IgD-negative memory B cell (primary cell): ENCODE measurements around the gene DRAM1. TPM values are rescaled to one million over a fixed set of nuclear protein-coding genes. Genes with fewer than 3 reads are reported as not detected.
A peak's percentile ranks its signal among the peaks of the same experiment; 100 is the strongest.
"Not testable (repeated sequence)": the region's sequence is repeated elsewhere in the genome, so short reads cannot be mapped to it uniquely, and the experiment has no call there.

Experiments
- H3K27ac Mint-ChIP-seq, 3 donors: one replicate each; pipeline ENCODE4 v1.8.0; 2020 to 2022; ENCODE audit warnings: mild to moderate bottlenecking in 3 of 3, mixed read lengths in 3 of 3, moderate library complexity in 1 of 3
- H3K27me3 Mint-ChIP-seq: one replicate; pipeline ENCODE4 v1.8.0; 2021; ENCODE audit warnings: mixed read lengths
- H3K36me3 Mint-ChIP-seq: one replicate; pipeline ENCODE4 v1.8.0; 2020; ENCODE audit warnings: mild to moderate bottlenecking, mixed read lengths
- H3K4me1 Mint-ChIP-seq, 3 donors: one replicate each; pipeline ENCODE4 v1.8.0; 2020 to 2022; ENCODE audit warnings: mixed read lengths in 3 of 3, mild to moderate bottlenecking in 1 of 3
- H3K4me3 Mint-ChIP-seq, 4 donors: one replicate each; pipeline ENCODE4 v1.8.0; 2020 to 2022; ENCODE audit warnings: mild to moderate bottlenecking in 4 of 4, mixed read lengths in 4 of 4, moderate library complexity in 3 of 4
- H3K9me3 Mint-ChIP-seq, 3 donors: one replicate each; pipeline ENCODE4 v1.8.0; 2020 to 2021; ENCODE audit warnings: mixed read lengths in 3 of 3, mild to moderate bottlenecking in 1 of 3
- polyA plus RNA-seq: library from polyadenylated mRNA; unstranded; fragments of 300-500 nt; fragmentation: Illumina TruSeq; gene quantifications from one replicate; pipeline ENCODE4 v1.2.3, GENCODE V29; 2021

The DRAM1 gene
- polyA plus RNA-seq, 1 donor from 2014 or later, result 7.4 TPM

DNA sequence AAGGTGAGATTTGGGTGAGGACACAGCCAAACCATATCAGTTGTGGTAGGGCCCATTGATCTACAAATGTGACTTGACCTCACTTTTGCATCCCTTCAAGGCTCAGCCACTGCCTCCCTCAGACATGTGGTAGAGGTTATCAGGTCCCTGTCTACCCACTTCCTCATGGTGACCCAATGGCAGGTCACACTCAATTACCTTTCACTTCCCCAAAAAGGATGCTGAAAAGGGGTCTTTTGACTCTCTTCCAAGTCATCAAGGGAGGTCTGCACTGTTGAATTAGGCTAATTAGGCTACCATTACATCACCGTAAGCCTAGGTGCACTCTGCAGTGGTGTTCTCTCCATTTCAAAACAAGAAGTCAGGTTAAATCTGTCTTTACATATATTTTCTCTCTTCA is 22.6 kb upstream of the DRAM1 start:
- Mint-ChIP-seq H3K27me3 (no peaks in the 10 kb centered on the region), H3K4me1 (peaks cover 14 to 17% (median 15%) of the 10 kb centered on the region in 3 donors), H3K36me3 (no peaks in the 10 kb centered on the region), H3K9me3 (peaks cover 0 to 6% (median 2%) of the 10 kb centered on the region in 3 donors), H3K4me3 (no peak overlapping the region), H3K27ac (no peak overlapping the region)

DNA sequence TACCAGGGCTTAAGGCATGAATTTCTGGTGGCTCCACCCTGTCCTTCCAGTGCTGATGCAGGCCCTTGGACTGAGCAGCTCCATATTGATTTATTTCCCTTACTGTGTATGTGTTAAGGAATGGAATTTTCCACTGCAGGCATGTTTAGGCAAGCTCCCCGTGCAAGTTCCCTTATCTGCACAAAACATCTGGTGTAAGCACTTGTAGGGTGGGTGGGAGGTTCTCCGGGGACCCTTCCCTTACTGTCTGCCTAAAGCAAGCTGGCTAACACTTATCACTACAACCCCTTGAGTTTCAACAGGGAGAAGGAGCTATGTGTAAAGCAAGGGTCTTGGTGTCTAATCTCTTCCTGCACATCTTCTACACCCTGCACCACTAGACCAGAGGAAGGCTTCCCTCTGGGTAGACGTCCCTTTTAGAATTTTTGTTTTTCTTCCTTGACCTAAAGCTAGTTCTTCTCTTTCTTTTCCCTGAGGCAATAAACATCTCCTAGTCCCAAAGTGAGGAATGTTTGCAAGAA is 22.0 kb upstream of the DRAM1 start:
- no peaks in the 10 kb centered on the region for H3K27me3 Mint-ChIP-seq
- no peak overlapping the region for H3K27ac Mint-ChIP-seq
- no peak overlapping the region for H3K4me3 Mint-ChIP-seq
- peaks cover 0 to 6% (median 2%) of the 10 kb centered on the region in 3 donors for H3K9me3 Mint-ChIP-seq
- no peaks in the 10 kb centered on the region for H3K36me3 Mint-ChIP-seq
- peaks cover 11 to 17% (median 14%) of the 10 kb centered on the region in 3 donors for H3K4me1 Mint-ChIP-seq

DNA sequence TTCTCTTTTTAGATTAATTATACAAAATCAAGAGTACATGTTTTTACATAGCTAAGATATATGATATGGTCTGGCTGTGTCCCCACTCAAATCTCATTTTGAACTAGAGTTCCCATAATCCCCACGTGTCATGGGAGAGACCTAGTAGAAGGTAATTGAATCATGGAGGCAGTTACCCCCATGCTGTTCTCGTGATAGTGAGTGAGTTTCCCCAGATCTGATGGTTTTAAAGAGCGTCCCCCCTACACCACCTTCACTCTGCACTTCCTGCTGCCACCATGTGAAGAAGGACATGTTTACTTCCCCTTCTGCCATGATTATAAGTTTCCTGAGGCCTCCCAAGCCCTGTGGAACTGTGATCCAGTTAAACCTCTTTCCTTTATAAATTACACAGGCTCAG is 21.4 kb upstream of the DRAM1 start:
- no peaks in the 10 kb centered on the region for H3K27me3 Mint-ChIP-seq
- H3K36me3 Mint-ChIP-seq, result no peaks in the 10 kb centered on the region
- H3K9me3 Mint-ChIP-seq, result peaks cover 0 to 6% (median 2%) of the 10 kb centered on the region in 3 donors
- H3K27ac Mint-ChIP-seq, result no peak overlapping the region
- H3K4me1 Mint-ChIP-seq, result peaks cover 11 to 17% (median 14%) of the 10 kb centered on the region in 3 donors
- H3K4me3 Mint-ChIP-seq, result no peak overlapping the region

DNA sequence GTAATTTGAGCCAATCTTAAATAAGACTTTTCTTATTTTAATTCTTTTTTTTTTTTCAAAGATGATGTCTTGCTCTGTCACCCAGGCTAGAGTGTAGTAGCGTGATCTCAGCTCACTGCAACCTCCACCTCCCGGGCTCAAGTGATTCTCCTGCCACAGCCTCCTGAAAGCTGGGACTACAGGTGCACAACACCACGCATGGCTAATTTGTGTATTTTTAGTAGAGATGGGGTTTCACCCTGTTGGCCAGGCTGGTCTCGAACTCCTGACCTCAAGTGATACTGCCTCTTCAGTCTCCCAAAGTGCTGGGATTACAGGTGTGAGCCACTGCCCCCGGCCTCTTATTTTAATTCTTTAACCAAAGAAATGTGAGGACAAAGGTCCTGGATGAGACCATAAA is 20.8 kb upstream of the DRAM1 start:
- H3K9me3 Mint-ChIP-seq, H3K27me3 Mint-ChIP-seq, H3K27ac Mint-ChIP-seq, H3K36me3 Mint-ChIP-seq, H3K4me3 Mint-ChIP-seq: not testable (repeated sequence)
- peaks cover 11 to 17% (median 14%) of the 10 kb centered on the region in 3 donors for H3K4me1 Mint-ChIP-seq

DNA sequence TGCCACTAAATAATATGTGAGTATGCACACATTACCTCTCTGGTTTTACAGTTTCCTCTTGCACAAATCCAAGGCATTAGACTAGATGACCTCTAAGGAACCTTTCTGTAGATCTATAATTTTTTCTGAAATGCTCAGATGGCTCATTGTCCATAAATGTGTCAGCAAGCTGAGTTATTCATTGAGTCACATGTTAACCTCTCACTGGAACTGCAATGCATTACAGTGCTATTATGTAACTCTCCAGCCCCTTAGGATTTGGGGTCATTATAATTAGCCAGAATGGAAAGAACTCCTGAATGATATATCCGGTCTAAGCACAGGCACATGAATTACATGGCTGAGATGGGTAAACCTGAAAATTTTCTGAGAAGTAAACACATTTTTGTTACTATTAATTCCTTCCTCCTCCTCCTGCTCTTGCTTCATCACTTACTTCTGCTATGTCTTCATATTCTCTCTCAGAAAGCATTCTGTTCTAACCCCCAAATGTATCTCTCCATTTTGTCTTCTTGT is 20.3 kb upstream of the DRAM1 start:
- Mint-ChIP-seq H3K27me3 (no peaks in the 10 kb centered on the region), H3K4me1 (peaks cover 11 to 17% (median 14%) of the 10 kb centered on the region in 3 donors), H3K36me3 (no peaks in the 10 kb centered on the region), H3K4me3 (no peak overlapping the region), H3K9me3 (peaks cover 0 to 6% (median 2%) of the 10 kb centered on the region in 3 donors), H3K27ac (no peak overlapping the region)

DNA sequence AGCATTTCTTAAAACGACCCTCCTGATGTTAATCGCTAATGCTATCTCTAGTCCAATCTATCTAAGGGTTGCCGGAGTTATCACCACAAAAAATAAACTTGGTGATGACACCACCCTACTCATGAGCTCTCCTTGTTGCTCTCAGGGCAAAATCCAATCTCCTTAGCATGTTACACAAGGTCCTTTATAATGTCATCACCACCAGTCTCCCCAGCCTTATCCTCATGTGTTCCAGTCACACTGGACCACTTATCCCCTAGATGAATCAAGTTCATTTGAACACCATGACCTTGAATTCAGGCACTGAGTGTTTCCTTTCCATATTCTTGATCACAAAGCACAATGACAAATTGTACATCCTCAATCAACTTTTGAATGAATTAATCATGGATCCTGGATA is 19.0 kb upstream of the DRAM1 start:
- Mint-ChIP-seq H3K27ac (no peak overlapping the region), H3K27me3 (no peaks in the 10 kb centered on the region), H3K36me3 (no peaks in the 10 kb centered on the region), H3K4me1 (peaks cover 11 to 17% (median 14%) of the 10 kb centered on the region in 3 donors), H3K4me3 (no peak overlapping the region), H3K9me3 (peaks cover 0 to 6% (median 2%) of the 10 kb centered on the region in 3 donors)

DNA sequence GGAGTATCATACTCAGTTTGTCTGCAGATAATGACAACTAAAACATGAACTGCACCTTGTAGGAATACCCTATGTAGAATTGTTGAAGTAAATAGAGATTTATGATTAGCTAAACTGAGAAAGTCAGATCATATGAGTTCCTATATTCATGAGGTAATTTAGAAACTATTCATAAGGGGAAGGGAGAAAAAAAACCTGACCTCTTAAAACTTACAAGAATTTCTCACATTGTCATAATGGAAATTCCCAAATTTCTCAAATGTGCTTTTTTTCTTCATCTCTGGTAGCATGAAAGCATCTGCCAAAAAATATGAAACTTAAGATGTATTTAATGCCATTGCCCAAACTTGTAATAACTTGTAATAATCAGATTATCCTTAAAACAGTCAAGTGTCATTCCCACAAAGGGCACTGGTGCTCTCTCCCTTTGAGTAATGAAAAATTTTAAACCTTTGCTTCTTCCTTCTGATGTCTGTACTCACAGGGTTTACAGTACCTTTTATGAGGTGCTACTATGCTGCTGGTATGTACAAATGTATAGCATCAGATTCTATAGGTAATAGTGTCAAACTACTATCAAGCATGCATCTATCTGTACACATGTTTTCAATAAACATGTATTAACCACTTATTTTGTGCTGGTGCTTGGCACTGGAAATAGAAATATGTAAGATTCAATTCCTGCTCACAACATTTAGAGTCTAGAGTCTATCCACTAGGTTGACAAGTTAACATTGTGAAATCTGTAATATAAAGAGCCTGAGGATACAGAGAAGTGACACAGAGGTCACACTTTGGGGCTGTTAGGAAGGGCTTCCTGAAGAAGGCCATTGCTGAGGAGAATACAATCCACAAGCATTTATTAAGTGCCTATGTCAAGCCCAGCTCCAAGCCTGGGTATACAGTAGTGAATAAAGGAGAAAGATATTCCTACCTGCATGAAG is 17.4 kb upstream of the DRAM1 start:
- no peaks in the 10 kb centered on the region for H3K36me3 Mint-ChIP-seq
- no peak overlapping the region for H3K27ac Mint-ChIP-seq
- H3K4me1 Mint-ChIP-seq, result peaks cover 5 to 13% (median 6%) of the 10 kb centered on the region in 3 donors
- H3K27me3 Mint-ChIP-seq, result no peaks in the 10 kb centered on the region
- H3K4me3 Mint-ChIP-seq, result no peak overlapping the region
- H3K9me3 Mint-ChIP-seq, result peaks cover under 1 to 6% (median 2%) of the 10 kb centered on the region in 3 donors

DNA sequence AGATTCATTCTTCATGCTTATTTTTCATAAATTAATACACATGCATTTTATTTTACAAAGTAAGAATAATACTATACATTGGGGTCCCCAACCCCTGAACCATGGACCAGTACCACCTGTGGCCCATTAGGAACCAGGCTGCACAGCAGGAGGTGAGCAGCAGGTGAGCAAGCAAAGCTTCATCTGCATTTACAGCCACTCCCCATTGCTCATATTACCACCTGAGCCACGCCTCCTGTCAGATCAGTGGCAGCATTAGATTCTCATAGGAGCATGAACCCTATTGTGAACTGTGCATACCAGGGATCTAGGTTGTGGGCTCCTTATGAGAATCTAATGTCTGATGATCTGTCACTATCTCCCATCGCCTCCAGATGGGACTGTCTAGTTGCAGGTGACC is 15.7 kb upstream of the DRAM1 start:
- H3K27ac Mint-ChIP-seq, H3K36me3 Mint-ChIP-seq, H3K4me3 Mint-ChIP-seq, H3K27me3 Mint-ChIP-seq, H3K9me3 Mint-ChIP-seq, H3K4me1 Mint-ChIP-seq: not testable (repeated sequence)

DNA sequence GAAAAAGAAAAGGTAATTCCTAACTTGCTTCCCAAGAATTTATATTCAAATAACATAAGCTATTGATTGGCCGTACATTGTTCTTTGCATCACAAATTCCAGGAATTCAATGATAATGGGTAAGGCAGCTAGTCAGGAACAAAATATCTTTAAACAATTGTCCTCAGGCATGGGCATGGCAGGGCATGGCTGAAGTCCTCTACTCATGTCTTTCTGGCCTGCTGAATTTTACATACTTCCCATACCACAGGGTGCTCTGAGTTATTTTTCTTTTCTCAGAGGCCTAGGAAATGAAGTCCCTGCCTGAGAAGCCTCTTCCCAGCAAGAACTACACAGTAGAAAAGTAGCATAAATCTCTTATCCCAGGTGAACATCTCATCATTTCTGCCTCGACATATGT is 15.1 kb upstream of the DRAM1 start:
- no peak overlapping the region for H3K4me3 Mint-ChIP-seq
- peaks cover 2% of the 10 kb centered on the region for H3K27me3 Mint-ChIP-seq
- peaks cover 0 to 2% (median 0%) of the 10 kb centered on the region in 3 donors for H3K9me3 Mint-ChIP-seq
- H3K27ac Mint-ChIP-seq, result no peak overlapping the region
- H3K36me3 Mint-ChIP-seq, result no peaks in the 10 kb centered on the region
- H3K4me1 Mint-ChIP-seq, result peaks cover 0 to 5% (median 1%) of the 10 kb centered on the region in 3 donors

DNA sequence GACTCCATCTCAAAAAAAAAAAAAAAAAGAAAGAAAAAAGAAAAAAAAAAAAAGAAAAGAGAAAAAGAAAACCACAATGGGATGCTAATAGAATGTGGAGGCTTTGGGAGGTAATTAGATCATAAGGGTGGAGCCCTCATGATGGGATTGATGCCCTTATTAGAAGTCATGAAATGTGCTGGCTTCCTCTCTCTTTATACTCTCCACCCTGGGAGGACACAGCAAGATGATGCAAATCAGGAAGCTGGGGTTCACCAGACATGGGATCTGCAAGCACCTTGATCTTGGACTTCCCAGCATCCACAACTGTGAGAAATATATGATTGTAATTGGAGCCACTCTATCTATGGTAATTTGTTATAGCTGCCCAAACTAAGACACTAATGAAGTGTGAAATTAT is 13.4 kb upstream of the DRAM1 start:
- H3K27me3 Mint-ChIP-seq, result peaks cover 2% of the 10 kb centered on the region
- H3K4me1 Mint-ChIP-seq, result peaks cover 0 to 5% (median 1%) of the 10 kb centered on the region in 3 donors
- H3K36me3 Mint-ChIP-seq, result no peaks in the 10 kb centered on the region
- no peak overlapping the region for H3K4me3 Mint-ChIP-seq
- peaks cover 0 to 2% (median 0%) of the 10 kb centered on the region in 3 donors for H3K9me3 Mint-ChIP-seq
- no peak overlapping the region for H3K27ac Mint-ChIP-seq

DNA sequence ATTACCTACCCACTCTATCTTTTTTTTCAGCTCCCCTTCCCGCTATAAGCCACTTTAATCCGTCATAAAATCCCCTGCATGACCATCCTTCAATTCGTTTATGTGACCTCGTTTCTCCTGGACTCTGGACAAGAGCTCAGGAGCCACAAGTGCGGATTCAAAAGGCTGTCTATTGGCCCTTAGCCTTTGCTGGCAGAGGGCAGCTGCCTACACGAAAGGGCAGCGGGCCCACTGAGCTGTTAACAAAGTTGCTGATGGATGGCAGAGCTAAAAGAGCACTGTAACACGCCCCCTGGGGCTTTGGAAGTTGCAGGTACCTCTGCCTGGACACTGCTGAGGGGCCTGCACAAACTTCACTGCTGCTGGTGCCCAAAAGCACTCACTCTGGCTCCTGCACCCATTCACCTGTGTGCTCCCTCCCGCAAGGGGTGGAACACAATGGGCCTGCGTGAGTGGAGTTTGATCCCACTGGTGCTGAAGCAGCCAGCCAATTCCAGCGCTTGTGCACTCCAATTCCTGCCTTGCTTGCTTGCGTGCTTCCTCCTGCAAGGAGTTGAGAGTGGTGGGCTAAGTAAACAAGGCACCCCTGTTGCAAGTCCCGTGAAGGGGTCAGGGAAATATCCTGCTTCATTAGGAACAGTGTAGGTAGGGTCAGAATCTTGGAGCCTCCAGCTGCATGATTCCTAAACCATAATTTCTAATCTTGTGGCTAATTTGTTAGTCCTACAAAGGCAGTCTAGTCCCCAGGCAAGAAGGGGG is 10.6 kb upstream of the DRAM1 start:
- H3K4me3 Mint-ChIP-seq, result no peak overlapping the region
- no peak overlapping the region for H3K27ac Mint-ChIP-seq
- H3K4me1 Mint-ChIP-seq, result no peaks in the 10 kb centered on the region
- peaks cover 0 to 2% (median 2%) of the 10 kb centered on the region in 3 donors for H3K9me3 Mint-ChIP-seq
- H3K36me3 Mint-ChIP-seq, result no peaks in the 10 kb centered on the region
- H3K27me3 Mint-ChIP-seq, result peaks cover 2% of the 10 kb centered on the region

DNA sequence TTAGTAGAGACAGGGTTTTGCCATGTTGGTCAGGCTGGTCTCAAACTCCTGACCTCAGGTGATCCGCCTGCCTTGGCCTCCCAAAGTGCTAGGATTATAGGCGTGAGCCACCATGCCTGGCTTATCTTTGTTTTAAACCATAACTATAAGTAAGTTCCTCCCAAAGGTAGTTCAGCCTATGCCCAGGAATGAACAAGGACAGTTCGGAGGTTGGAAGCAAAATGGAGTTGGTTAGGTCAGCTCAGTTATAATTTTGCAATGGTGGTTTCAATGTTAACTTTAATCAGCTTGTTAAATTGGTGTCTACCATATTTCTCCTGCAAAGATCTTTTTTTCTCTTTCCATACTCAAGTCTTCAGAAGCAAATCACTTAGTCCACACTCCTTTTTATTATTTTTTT is 9.8 kb upstream of the DRAM1 start:
- H3K4me1 Mint-ChIP-seq, H3K9me3 Mint-ChIP-seq, H3K36me3 Mint-ChIP-seq, H3K4me3 Mint-ChIP-seq, H3K27me3 Mint-ChIP-seq: not testable (repeated sequence)
- H3K27ac Mint-ChIP-seq, result peak overlapping the region in 1 of 3 donors; percentile 67

DNA sequence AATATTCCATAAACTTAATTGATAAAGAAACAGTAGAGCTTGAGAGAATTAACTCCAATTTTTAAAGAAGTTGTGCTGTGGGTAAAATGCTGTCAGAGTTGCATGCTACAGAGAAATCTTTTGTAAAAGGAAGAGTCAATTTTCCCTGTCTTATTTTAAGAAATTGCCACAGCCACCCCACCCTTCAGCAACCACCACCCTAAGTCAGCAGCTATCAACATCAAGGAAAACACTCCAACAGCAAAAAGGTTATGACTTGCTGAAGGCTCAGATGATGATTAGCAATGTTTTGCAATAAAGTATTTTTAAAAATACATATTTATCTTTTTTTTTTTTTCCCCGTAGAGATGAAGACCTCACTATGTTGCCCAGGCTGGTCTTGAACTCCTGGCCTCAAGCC is 6.5 kb upstream of the DRAM1 start:
- H3K27ac Mint-ChIP-seq, result no peak overlapping the region
- H3K36me3 Mint-ChIP-seq, result no peaks in the 10 kb centered on the region
- H3K4me3 Mint-ChIP-seq, result no peak overlapping the region
- H3K9me3 Mint-ChIP-seq, result peaks cover 0 to 2% (median 0%) of the 10 kb centered on the region in 3 donors
- H3K4me1 Mint-ChIP-seq, result peaks cover 0 to 2% (median 0%) of the 10 kb centered on the region in 3 donors
- no peaks in the 10 kb centered on the region for H3K27me3 Mint-ChIP-seq

DNA sequence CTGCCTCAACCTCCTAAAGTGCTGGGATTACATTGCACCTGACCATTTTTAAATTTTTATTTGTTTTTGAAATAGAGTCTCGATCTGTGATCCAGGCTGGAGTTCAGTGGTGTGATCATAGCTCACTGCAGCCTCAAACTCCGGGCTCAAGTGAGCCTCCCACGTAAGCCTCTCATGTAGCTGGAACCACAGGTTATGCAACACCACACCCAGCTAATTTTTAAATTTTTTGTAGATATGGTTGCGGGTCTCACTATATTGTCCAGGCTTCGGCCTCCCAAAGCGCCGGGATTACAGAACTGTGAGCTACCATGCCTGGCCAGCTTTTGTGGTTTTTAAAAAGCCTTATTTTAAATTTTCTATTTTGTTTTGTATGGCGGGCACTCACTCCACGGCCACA is 2.2 kb upstream of the DRAM1 start:
- H3K27me3 Mint-ChIP-seq, result no peaks in the 10 kb centered on the region
- no peaks in the 10 kb centered on the region for H3K9me3 Mint-ChIP-seq
- peaks cover 2% of the 10 kb centered on the region for H3K36me3 Mint-ChIP-seq
- H3K4me3 Mint-ChIP-seq, result peak overlapping the region in 3 of 4 donors; percentile 5 to 39 (median 32)
- peak overlapping the region in 1 of 3 donors; percentile 12 for H3K27ac Mint-ChIP-seq
- peaks cover 4 to 13% (median 11%) of the 10 kb centered on the region in 3 donors for H3K4me1 Mint-ChIP-seq
